Glutamatergic neuron (in vitro differentiated cells): Measurements from ENCODE around the gene CTNND2. TPM values are rescaled to one million over a fixed set of nuclear protein-coding genes. Genes with fewer than 3 reads are reported as not detected.

ENCODE experiments used
- DNase-seq: peaks from one replicate; pipeline ENCODE4 v3.0.0; 2022
- H3K27ac Mint-ChIP-seq: one replicate; pipeline ENCODE4 v1.8.0; 2020; ENCODE audit warnings: mild to moderate bottlenecking, mixed read lengths, inconsistent platforms; ENCODE audit not compliant: unreplicated experiment
- H3K27me3 Mint-ChIP-seq: one replicate; pipeline ENCODE4 v1.8.0; 2020; ENCODE audit warnings: mild to moderate bottlenecking, moderate library complexity, mixed read lengths, inconsistent platforms; ENCODE audit not compliant: unreplicated experiment
- H3K36me3 Mint-ChIP-seq: one replicate; pipeline ENCODE4 v1.8.0; 2020; ENCODE audit warnings: mild to moderate bottlenecking, mixed read lengths, inconsistent platforms; ENCODE audit not compliant: unreplicated experiment
- H3K4me1 Mint-ChIP-seq: one replicate; pipeline ENCODE4 v1.8.0; 2020; ENCODE audit warnings: mild to moderate bottlenecking, low read depth, mixed read lengths, inconsistent platforms; ENCODE audit not compliant: unreplicated experiment
- H3K4me3 Mint-ChIP-seq: one replicate; pipeline ENCODE4 v1.8.0; 2020; ENCODE audit warnings: mild to moderate bottlenecking, mixed read lengths, inconsistent platforms; ENCODE audit not compliant: unreplicated experiment
- H3K9me3 Mint-ChIP-seq: one replicate; pipeline ENCODE4 v1.8.0; 2020; ENCODE audit warnings: mild to moderate bottlenecking, moderate library complexity, mixed read lengths, inconsistent platforms; ENCODE audit not compliant: unreplicated experiment
- CTCF ChIP-seq: fragments of 200-600 bp; sonication (generic); IDR thresholded peaks from one replicate; pipeline ENCODE4 v1.5.0; 2021; ENCODE audit not compliant: partially characterized antibody, unreplicated experiment
- total RNA-seq: library from RNA; stranded (reverse); fragmentation: NEBNext Ultra II Directional; extraction: Animal tissue kit (Norgen Biotek cat#: 25700); gene quantifications from one replicate; pipeline ENCODE4 v1.2.1, GENCODE V29; 2021; ENCODE audit not compliant: unreplicated experiment

The CTNND2 gene
- total RNA-seq, 1 donor from 2014 or later: 134 TPM

DNA sequence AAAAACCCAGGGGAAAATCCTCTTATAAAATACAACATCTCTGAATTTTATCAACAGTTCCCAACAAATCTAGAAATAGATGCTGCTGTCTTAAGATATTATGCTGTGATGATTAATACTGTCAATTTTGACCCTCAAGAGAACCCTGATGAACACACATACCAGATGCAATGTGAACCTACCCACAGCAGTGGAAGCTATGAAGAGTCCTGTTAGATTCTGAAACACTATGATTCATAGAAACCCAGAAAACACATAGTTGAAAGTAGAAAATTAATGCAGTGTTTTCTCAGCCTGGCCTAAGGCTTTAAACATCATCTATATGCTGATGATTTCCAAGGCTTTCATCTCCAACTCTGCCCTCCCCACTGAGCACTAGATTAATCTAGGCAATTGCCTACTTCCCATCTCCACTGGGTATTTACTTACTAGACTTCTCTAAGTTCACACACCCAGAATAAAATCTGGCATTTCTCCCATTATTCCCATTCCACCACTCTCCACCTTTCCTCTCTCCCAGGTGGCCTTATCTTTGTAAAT is 296.2 kb downstream of the CTNND2 start:
- TF ChIP-seq CTCF: no peak
- peaks cover 5% of the 10 kb centered on the region for H3K9me3 Mint-ChIP-seq

DNA sequence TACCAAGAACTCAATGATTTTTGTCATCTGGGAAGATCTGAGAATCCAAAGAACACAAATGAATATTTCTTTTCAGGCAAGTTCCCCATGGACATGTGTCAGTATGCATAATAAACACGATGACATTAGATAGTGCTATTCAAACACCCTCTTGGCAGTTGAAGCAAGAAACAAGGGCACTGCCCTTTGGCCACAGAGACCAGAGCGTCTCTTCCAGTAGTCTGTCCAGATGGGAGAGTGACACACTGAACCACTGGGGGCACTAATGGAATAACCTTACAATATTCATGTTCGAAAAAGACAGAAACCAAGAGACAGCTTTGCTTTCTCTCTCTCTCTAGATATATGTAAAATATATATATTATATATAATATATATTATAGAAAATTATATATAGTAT is 301.9 kb downstream of the CTNND2 start:
- Mint-ChIP-seq H3K27ac (peak overlapping the region; percentile 48), H3K27me3 (no peaks in the 10 kb centered on the region), H3K36me3 (no peaks in the 10 kb centered on the region), H3K4me1 (peaks cover 3% of the 10 kb centered on the region), H3K4me3 (no peak overlapping the region), H3K9me3 (no peaks in the 10 kb centered on the region)
- peak; percentile 29 for TF ChIP-seq CTCF
- no peak for DNase-seq

More for the DNA sequence above, 296.2 kb downstream of the CTNND2 start:
- peaks cover 4% of the 10 kb centered on the region for H3K36me3 Mint-ChIP-seq
- no peak overlapping the region for H3K27ac Mint-ChIP-seq
- no peaks in the 10 kb centered on the region for H3K27me3 Mint-ChIP-seq
- DNase-seq: no peak
- H3K4me1 Mint-ChIP-seq: no peaks in the 10 kb centered on the region
- no peak overlapping the region for H3K4me3 Mint-ChIP-seq

GRCh38 chr5:11599499-11599898 is 304.7 kb downstream of the CTNND2 start:
- DNase-seq: no peak
- no peak overlapping the region for H3K27ac Mint-ChIP-seq
- no peaks in the 10 kb centered on the region for H3K9me3 Mint-ChIP-seq
- no peak for TF ChIP-seq CTCF
- H3K36me3 Mint-ChIP-seq: no peaks in the 10 kb centered on the region
- no peak overlapping the region for H3K4me3 Mint-ChIP-seq
- peaks cover 9% of the 10 kb centered on the region for H3K4me1 Mint-ChIP-seq
- H3K27me3 Mint-ChIP-seq: no peaks in the 10 kb centered on the region

- no peaks in the 10 kb centered on the region for H3K36me3 Mint-ChIP-seq
- H3K4me1 Mint-ChIP-seq: peaks cover 22% of the 10 kb centered on the region
- H3K9me3 Mint-ChIP-seq: no peaks in the 10 kb centered on the region
- no peak overlapping the region for H3K27ac Mint-ChIP-seq
- no peak for DNase-seq
- no peaks in the 10 kb centered on the region for H3K27me3 Mint-ChIP-seq
- TF ChIP-seq CTCF: no peak
- H3K4me3 Mint-ChIP-seq: no peak overlapping the region
Observed at GRCh38 chr5:11596657-11597071, 307.6 kb downstream of the CTNND2 start.

- Mint-ChIP-seq H3K27me3 (peaks cover 3% of the 10 kb centered on the region), H3K27ac (no peak overlapping the region), H3K4me1 (peaks cover 25% of the 10 kb centered on the region), H3K4me3 (no peak overlapping the region), H3K36me3 (no peaks in the 10 kb centered on the region), H3K9me3 (no peaks in the 10 kb centered on the region)
- no peak for DNase-seq
- no peak for TF ChIP-seq CTCF
Observed at GRCh38 chr5:11596185-11596584, 308.1 kb downstream of the CTNND2 start.
